GM18858 (cell line): ENCODE measurements around the gene PLXDC2.
"Not testable (repeated sequence)": the region's sequence is repeated elsewhere in the genome, so short reads cannot be mapped to it uniquely, and the experiment has no call there.

Experiments used
- ATAC-seq: cut with Tn5 transposase; IDR thresholded peaks from one replicate; pipeline ENCODE4 v1.9.1; 2021; ENCODE audit not compliant: unreplicated experiment

PLXDC2 gene

DNA sequence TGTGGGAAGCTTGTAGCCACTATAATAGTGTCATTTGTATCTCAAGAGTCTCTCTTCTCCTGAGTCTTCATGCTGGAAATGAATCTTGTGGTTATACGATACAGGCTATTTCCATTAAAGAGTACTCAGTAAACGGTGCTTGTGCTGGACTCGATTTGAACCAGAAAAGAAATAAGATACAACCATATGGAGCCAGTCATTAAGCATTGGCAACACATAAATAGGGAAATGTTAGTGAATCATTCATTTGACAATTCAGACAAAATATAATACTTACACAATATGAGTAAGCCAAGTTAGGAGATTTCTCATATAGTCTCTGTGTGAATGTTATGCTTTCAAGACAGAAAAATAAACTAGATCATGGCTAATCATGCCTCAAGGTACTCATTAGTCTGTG lies 356.8 kb downstream of the PLXDC2 start:
- ATAC-seq = no peak

DNA sequence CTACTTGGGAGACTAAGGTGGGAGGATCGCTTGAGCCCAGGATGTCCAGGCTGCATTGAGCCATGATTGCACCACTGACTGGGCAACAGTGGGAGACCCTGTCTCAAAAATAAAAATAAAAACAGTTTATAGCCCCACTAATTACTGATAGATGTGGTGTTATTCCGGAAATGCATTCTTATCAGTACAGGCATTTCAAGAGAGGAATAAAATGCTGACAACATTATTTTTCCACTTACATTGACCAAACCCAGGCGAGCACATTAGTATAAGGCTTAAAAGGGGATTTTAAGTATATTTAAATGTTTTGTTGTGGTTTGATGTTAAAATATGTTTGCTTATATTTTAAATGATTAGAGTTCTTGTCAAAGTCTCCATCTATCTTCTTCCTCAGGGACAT lies 359.5 kb downstream of the PLXDC2 start:
- ATAC-seq = no peak

DNA sequence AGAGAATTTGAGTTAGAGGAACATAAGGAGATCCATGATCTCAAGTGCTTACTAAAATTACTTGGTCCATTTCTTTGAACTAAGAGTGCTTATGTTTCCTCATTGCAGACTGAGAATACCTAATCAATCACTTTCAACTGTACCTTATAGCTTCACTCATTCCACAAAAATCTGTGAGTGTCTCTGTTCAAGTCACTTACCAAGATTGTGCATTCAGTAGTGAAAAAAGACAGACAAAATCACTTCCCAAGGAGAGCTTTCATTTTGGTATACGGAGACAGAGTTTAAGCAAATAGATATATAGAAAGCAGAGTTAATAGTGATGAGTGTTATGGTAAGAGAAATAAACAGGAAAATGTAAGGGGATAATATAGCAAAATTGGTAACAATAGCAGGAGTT lies 364.5 kb downstream of the PLXDC2 start:
- no peak for ATAC-seq

DNA sequence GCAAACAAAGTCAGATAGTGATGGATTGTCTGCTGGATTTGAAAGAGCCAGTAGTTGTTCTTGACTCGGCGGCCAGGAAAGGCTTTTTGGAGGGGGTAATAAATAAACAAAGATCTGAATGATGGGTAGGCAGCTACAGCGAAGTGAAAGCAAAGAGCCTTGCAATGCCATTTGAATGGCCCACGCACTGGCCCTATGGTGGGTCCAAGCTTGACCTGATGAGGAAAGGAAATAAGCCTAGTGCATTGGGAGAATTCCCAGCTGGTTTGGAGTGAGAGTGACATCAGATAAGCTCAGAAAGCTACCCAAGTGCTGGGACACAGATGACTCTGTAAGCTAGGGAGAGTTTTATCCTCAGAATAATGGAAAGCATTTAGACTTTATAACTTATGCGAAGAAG lies 365.2 kb downstream of the PLXDC2 start:
- ATAC-seq = no peak

DNA sequence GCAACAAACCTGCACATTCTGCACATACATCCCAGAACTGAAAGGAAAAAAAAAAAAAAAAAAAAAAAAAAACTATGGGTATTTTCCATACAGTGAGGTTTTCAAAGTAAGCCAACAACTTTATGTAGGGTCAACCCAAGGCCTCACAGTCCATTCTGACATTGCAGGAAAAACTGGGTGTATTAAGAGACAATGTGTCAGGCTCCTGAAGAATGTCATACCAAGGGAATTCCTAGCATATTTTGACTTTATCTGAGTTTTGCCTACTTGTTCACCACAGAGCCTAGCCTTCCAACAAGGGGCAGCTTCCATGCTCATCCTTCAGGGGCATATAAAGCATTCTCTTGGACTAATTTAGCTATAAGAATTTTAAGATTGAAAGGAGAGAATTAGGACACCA lies 368.9 kb downstream of the PLXDC2 start:
- no peak for ATAC-seq

DNA sequence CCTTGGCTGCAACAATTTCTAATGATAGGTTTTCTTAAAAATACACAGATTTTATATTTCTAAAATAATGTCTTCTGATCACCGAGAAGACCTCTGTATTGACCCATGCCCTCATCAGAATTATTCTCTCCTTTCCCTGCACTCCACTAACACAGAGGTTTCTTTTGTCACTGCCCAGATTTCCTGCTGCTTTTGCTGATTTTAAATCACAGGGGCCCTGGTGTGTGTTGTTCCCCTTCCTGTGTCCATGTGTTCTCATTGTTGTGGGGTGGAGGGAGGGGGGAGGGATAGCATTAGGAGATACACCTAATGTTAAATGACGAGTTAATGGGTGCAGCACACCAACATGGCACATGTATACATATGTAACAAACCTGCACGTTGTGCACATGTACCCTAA lies 375.2 kb downstream of the PLXDC2 start:
- not testable (repeated sequence) for ATAC-seq

DNA sequence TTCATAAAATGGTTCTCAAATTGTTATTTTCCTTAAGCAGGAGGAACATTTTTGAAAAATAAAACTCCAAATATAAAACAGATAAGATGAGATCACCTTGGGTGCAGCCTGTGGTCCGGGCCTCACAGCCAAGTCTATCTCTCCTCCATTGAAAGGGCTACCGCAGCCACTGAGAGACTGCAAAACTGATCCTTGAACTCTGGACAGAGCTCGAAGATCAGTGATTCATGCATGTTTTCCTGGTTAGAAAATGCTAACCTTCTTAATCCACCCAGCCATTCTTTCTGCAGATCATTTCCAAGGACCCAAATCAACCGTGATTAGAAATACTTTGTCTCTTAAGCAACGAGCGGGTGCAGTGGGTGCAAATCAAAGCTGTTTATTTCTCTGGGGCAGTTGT lies 378.8 kb downstream of the PLXDC2 start:
- no peak for ATAC-seq

DNA sequence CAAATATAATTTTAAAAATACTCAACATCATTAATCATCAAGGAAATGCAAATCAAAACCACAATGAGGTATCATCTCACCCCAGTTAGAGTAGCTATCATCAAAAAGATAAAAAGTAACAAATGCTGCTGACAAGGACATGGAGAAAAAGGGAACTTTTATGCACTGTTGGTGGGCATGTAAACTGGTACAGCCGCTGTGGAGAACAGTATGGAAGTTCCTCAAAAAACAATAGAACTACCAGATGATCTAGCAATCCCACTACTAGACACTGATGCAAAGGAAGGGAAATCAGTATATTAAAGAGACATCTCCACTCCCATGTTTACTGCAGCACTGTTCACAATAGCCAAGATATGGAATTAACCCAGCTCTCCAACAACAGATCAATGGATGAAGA lies 384.5 kb downstream of the PLXDC2 start:
- no peak for ATAC-seq

DNA sequence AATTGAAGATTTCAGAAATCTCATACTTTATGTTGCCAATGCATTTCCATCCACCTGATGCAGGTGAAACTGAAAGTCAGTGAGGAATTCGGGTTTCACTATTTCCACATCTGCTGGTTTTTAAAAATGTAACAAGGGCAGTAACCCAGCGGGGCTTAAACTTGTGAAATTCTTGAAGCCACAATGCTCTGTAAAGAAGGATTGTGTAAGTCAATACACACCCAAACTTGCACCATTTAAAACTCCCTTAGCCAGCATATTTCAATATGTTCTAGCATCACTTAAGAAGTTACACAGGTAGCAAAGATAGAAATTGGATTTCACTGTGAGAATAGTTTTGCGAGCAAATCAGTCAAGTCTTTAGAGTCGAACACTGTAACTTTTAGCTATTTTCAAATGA lies 386.1 kb downstream of the PLXDC2 start:
- no peak for ATAC-seq

DNA sequence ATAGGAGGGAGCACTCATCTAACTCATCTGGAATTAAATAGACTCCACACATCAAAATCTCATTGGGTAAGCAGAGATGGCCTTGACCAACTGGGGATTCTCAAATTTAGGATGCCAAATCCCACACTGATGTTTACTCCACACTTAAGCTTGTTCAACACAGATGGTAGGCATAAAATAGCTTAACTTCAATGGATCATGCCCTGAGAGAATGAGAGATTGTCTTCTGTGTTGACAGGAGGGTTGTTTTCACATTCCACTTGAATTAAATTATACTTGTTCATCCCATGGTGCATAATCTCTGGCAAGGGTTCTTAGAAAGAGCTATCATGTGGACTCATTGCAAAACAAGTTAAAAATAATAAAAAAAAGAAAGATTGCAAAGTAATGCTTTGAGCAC lies 391.4 kb downstream of the PLXDC2 start:
- no peak for ATAC-seq

DNA sequence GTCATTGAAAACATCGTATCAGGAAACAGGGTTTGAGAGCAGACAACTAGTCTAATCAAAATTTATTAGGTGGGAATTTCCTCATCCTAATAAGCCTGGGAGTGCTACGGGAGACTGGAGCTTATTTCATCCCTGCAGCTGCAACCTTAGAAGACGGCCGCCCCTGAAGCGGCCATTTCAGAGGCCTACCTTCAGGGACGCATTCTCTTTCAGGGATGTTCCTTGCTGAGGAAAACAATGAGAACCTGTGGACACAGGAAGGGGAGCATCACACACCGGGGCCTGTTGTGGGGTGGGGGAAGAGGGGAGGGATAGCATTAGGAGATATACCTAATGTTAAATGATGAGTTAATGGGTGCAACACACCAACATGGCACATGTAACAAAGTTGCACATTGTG lies 392.9 kb downstream of the PLXDC2 start:
- not testable (repeated sequence) for ATAC-seq

DNA sequence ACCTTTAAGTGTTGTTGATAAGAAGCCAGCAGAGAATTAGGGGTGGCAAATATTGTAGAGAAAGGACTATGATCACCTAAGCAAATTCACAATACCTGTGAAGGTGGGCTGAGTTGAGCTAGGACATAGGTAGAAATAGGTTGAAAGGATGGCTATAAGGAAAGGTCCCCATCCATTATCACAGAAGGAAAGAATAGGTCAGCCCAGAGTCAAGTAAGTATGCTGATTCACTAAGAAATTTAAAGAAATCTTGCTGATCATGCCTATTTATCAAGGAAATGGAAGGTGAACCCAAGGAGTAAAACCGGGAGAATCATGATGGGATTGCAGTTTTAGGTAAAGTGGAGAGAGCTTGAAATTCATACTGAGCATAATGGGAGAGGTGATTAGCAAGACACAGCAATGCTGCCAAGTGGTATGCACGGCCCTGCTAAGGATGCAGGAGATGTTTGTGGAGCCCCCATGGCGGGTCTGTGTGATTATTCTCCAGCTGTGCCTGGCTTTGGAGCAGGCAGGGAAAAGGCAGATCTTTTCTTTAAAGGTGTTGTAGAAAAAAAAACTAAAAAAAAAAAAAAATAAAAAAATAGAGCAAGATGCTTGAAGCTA lies 399.4 kb downstream of the PLXDC2 start:
- ATAC-seq = no peak

DNA sequence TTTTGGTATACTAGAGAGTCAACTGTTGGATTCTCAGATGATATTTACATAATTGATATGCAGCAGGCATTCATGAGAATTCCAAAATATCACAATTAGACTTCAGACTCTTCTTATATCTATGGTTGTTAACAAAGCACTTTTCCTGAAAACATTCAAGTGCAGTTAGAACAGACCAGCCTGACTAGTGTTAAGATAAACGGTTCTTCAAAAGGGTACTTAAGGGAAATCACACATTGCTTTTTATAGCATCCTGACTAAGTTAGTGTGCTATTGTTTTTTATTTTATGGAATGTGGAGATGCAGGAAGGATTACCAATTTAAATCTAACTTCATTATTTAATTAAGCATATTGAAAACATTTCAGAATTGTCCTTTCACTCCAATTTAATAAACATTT lies 405.1 kb downstream of the PLXDC2 start:
- no peak for ATAC-seq

DNA sequence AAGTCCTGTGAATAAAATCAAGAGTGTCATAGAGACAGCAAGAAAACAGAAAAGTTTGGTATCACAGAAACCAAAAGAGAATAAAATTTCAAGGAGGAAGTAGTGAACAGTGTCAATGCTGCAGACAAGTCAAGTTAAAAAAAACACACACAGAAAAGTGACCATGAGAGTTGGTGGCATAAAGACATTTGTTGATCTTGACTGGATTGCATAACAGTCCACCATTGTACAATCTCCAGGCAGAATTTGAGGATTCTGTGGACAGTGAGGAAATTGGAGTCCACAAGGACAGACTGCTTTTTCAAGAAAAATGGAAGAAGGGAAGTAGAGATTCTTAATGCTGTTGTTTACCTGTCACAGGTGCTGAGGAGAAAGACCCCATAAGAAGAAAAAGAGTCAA lies 412.5 kb downstream of the PLXDC2 start:
- ATAC-seq = no peak

DNA sequence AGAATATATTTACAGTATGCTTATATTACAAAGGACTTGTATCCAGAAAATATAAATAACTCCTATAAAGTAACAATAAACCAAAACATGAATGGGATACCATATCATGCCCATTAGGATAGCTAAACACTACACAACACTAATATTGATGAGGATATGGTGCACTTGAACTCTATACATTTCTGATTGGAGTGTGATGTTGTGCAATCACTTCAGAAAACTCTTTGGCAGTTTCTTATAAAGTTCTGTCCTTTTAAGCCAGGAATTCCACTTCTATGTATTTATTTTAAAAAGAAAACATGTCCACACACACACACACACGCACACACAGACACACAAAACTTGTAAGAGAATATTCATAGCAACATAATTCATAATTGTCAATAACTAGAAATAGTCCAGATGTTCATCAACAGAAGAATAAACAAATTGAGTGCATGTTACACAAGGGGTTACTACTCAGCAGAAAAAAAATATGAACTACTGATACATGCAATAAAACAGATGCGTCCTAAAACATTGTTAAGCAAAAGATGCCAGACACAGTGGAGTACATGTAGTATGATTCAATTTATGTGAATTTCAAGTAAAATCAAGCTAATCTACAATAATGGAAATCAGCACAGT lies 416.0 kb downstream of the PLXDC2 start:
- no peak for ATAC-seq

DNA sequence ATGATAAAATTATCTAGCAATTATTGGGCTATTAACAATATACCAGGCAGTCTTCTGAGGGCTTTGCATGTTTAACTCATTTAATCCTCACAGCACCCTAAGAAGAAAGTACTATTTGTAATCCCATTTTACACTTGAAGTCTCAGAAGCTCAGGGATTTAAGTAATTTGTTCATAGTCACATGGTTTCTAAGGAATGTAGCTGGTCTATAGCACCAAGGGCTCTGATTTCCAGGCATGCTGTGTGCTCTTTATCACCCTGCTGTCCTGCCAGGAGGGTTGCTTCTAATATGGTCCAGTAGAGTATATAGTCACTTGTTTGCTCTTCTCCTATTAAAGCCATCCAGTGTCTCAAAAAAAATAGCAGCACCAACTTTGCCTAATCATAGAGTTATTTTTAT lies 417.2 kb downstream of the PLXDC2 start:
- no peak for ATAC-seq

DNA sequence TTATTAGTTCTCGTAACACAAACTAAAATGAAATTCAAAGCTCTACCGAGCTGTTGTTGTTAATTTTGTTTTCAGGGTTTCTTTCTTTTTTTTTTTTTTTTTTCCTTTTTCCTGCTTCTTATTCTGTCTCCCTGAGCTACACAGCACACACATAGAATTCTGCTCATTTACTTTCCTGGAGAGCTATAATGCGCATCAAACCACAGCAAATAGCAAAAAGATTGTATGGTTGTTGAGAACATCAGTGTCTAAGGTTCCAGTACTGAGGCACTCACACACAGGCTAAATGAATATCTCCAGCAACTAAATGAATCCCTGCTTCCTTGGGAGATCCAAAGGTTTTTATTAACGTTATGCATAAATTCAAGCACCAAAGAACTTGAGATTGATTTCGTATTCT lies 418.3 kb downstream of the PLXDC2 start:
- ATAC-seq = no peak

DNA sequence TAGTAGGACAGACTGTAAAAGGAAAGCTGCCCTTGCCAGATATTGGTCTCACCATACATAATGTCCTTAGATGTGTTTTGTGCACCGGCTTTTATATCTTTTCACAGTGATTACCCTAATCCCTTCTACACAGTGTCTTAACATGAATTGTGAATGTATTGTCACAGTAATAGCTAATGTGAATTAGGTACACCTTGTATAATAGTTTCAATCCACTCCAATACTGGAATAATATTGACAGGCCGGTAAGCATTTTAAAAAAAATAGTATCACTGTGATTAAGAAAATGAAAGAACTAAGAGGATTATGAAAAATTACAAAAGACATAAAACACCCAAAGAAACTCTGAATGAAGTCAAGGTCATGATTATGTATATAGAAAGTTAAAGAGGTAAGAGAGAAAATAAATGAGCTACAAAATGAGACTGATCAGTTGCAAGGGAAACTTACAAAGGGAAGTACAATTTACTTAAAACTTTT lies 420.9 kb downstream of the PLXDC2 start:
- no peak for ATAC-seq

DNA sequence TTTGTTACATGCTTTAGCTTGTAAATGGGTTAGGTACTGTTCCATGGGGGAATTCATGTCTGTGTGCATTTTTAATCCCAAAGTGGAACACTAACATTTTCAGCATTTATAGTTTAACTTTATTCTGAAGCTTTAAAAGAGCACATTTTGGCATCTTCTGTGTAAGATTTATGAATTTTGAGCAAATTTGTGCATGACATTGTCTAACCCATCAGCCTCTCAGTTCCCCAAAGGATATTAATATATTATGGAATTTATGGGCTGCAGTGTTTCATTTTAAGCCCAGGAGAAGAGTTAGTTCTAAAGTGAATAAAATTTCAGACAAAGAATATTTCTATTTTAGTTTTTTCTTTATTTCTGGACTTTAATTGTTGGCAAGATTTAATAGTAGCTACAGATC lies 421.4 kb downstream of the PLXDC2 start:
- ATAC-seq = no peak

DNA sequence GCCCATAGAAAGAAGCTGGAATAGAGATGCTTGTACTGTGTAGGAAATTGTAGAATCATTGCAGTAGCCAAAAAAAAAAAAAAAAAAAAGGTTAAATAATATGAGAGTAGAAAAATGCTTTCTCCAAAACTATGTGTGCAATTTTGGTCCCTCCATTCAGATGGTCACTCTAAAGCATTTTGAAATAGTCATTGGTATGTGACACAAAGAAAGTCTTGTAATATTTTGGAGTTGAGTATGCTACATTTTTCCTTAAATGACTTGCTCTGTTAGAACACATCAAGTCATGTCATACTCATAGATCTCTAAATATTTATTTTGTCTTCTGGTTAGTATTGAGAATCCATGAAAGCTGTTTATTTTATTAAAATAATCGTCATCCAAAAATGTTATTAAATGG lies 424.4 kb downstream of the PLXDC2 start:
- ATAC-seq = no peak

DNA sequence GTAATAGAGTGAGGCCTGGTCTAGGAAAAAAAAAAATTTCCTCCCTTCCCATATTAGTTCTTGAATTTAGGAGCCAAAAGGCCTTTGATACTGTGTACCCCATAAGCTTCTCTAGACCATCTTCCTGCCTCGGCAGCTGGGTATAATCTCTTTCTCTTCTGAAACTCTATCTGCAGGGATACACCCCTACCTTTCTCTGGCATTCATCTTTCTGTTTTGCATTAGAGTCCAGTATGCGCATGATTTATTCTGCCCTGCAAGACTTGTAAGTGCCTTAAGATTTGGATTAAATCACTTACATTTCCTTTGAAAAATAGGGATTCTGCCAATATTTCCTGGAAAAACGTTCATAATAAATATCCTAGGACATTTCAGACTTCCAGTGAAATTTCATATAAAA lies 431.2 kb downstream of the PLXDC2 start:
- ATAC-seq = no peak

DNA sequence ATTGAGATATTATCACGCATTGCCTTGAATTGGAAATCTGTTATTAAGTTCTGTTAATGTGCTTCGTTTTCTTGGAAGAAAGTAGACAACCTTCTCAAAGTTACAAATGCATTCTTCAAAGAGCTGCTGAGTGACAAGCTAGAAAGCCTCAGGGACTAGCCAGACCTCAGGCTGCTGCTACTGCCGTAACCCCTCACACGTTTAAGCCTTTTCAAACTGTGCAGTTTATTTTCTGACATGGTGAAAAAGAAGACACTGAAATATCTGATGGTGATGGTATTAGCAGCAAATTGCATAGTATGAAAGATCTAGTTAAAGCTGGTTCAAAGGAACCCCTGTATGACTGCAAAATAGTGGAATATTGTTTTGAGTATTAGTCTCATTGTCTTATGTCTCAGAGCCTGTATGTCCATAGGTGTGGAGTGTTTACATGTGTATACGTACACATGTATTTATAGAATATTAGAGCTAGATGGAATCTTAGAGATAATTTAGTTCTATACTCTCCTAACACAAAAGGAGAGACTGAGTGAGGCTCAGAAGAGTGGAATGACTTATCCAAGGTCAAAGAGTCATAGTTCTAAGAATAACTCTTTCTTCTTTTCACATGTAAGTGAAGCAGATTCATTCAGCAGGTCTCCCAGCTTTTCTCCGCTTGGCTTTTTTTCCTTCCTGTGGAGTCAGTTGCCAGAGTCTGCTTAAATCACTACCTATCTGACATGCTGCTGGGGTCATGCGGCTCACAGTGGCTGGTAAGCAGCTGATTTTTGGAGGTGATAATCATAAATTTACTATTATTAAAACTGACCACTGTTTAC lies 431.9 kb downstream of the PLXDC2 start:
- no peak for ATAC-seq
